ENCODE results near the gene KDM3A. TPM values are rescaled to one million over a fixed set of nuclear protein-coding genes. Genes with fewer than 3 reads are reported as not detected.
A peak's percentile ranks its signal among the peaks of the same experiment; 100 is the strongest.

The KDM3A gene
- total and polyA plus RNA-seq, 10 of the 15 experiments (the other 5 are each of a cell fraction or from before 2014, with no cell fraction given), result 3.8 to 102 (median 11.1) TPM

GRCh38 chr2:86440631-86441391 is at the start of gene KDM3A (continued):
- no peak for TF ChIP-seq ZBTB4 (CRISPR knock-in tag; IDR thresholded peaks at IDR 0.05)
- TF ChIP-seq STAT3 (IDR thresholded peaks at IDR 0.05; ENCODE audit: low read depth, low read length), result no peak
- TF ChIP-seq CREB1 (IDR thresholded peaks at IDR 0.05; ENCODE audit: low read depth), result peak; percentile 70
- peak; percentile 84; the same call in 1 of the 2 replicates for TF ChIP-seq ZNF217 (IDR thresholded peaks at IDR 0.05)
- no peak; the same call in 1 of the 2 replicates for TF ChIP-seq TBL1XR1 (IDR thresholded peaks at IDR 0.05; ENCODE audit: low read depth, low read length)
- TF ChIP-seq HDAC6 (IDR thresholded peaks at IDR 0.05; ENCODE audit: unreplicated experiment), result no peak
- peak; percentile 88 for TF ChIP-seq KLF5 (IDR thresholded peaks at IDR 0.05; ENCODE audit: partially characterized antibody)
- TF ChIP-seq NFIC (IDR thresholded peaks at IDR 0.05; ENCODE audit: low read depth, low read length), result peak; percentile 88
- peak; percentile 93 for TF ChIP-seq FOXM1 (IDR thresholded peaks at IDR 0.05; ENCODE audit: low read depth, low read length)
- peak in 1 of 2 experiments; percentile 96; a peak in 2 of 3 replicates for TF ChIP-seq EGR1 (IDR thresholded peaks at IDR 0.05; ENCODE audit: borderline replicate concordance in 1 of 2, low read depth in 2 of 2, low read length in 2 of 2)
- TF ChIP-seq ZBTB33 (IDR thresholded peaks at IDR 0.05), result no peak
- TF ChIP-seq IRF3 (IDR thresholded peaks at IDR 0.05), result peak; percentile 69
- peak; percentile 95; the same call in 1 of the 2 replicates for TF ChIP-seq RBBP5 (conservative IDR thresholded peaks at IDR 0.05)
- peak; percentile 48; the same call in 1 of the 2 replicates for TF ChIP-seq RCOR1 (conservative IDR thresholded peaks at IDR 0.05; ENCODE audit: low read depth, low read length)
